CD4-positive, alpha-beta memory T cell (primary cell): ENCODE results near the gene QRFPR. TPM values are rescaled to one million over a fixed set of nuclear protein-coding genes. Genes with fewer than 3 reads are reported as not detected.

ENCODE experiments used
- CTCF ChIA-PET: fragments of 350-600 bp; sonication (Branson Sonifier 250); formaldehyde crosslinking; loops from one replicate; lab custom pipeline; 2021; ENCODE audit warnings: inconsistent platforms; ENCODE audit not compliant: partially characterized antibody; lab: Charles Lee
- POLR2A ChIA-PET: fragments of 350-600 bp; sonication (Branson Sonifier 250); formaldehyde crosslinking; loops from one replicate; lab custom pipeline; 2021; ENCODE audit not compliant: partially characterized antibody; lab: Charles Lee
- DNase-seq, 5 donors: peaks; one replicate each; pipeline versions ENCODE4 v3.0.0 to v3.0.0-alpha.2; 2020 to 2022; ENCODE audit warnings: mixed read lengths in 1 of 5
- H3K27ac ChIP-seq: one replicate; pipeline ENCODE4 v1.7.0; 2013; ENCODE audit warnings: low read depth, low read length
- H3K27me3 ChIP-seq: 2 replicates; pipeline ENCODE4 v1.7.0; 2013; ENCODE audit warnings: mild to moderate bottlenecking, low read length, moderate library complexity; ENCODE audit not compliant: insufficient read depth
- H3K36me3 ChIP-seq: 2 replicates; pipeline ENCODE4 v1.7.0; 2013; ENCODE audit warnings: mild to moderate bottlenecking, low read length, moderate library complexity; ENCODE audit not compliant: insufficient read depth
- H3K4me1 ChIP-seq: 2 replicates; pipeline ENCODE4 v1.7.0; 2013; ENCODE audit warnings: mild to moderate bottlenecking, low read length, moderate library complexity; ENCODE audit not compliant: insufficient read depth
- H3K4me3 ChIP-seq, 2 donors: one replicate each; pipeline ENCODE4 v1.7.0; 2013; ENCODE audit warnings: low read length in 2 of 2, mild to moderate bottlenecking in 1 of 2
- H3K9me3 ChIP-seq, 2 donors: one replicate each; pipeline ENCODE4 v1.7.0; 2013; ENCODE audit warnings: low read length in 2 of 2, control low read depth in 1 of 2; ENCODE audit not compliant: control insufficient read depth in 1 of 2
- H3K27ac Mint-ChIP-seq, 7 donors: one replicate each; pipeline ENCODE4 v1.8.0; 2020 to 2021; ENCODE audit warnings: mixed read lengths in 7 of 7, mild to moderate bottlenecking in 6 of 7, inconsistent platforms in 3 of 7, moderate library complexity in 3 of 7
- H3K27me3 Mint-ChIP-seq, 2 donors: one replicate each; pipeline ENCODE4 v1.8.0; 2020 to 2021; ENCODE audit warnings: mixed read lengths in 2 of 2
- H3K36me3 Mint-ChIP-seq, 2 donors: one replicate each; pipeline ENCODE4 v1.8.0; 2020 to 2021; ENCODE audit warnings: mixed read lengths in 2 of 2, inconsistent platforms in 1 of 2, mild to moderate bottlenecking in 1 of 2
- H3K4me1 Mint-ChIP-seq, 4 donors: one replicate each; pipeline ENCODE4 v1.8.0; 2020 to 2021; ENCODE audit warnings: mixed read lengths in 4 of 4, mild to moderate bottlenecking in 1 of 4
- H3K4me3 Mint-ChIP-seq, 8 donors: one replicate each; pipeline ENCODE4 v1.8.0; 2020 to 2021; ENCODE audit warnings: mixed read lengths in 8 of 8, mild to moderate bottlenecking in 7 of 8, moderate library complexity in 6 of 8, inconsistent platforms in 3 of 8
- H3K9me3 Mint-ChIP-seq, 8 donors: one replicate each; pipeline ENCODE4 v1.8.0; 2020 to 2021; ENCODE audit warnings: mixed read lengths in 8 of 8, mild to moderate bottlenecking in 5 of 8, inconsistent platforms in 3 of 8, moderate library complexity in 1 of 8
- intact Hi-C: fragments of 100-400 bp; cut with micrococcal nuclease; formaldehyde crosslinking; loops from one replicate; pipeline ENCODE4 v1.15.1; 2023
- polyA plus RNA-seq, 2 donors: library from polyadenylated mRNA; unstranded; fragments of 300-500 nt; fragmentation: Illumina TruSeq; gene quantifications; one replicate each; pipeline ENCODE4 v1.2.3, GENCODE V29; 2021
- total RNA-seq, 2 experiments: library from RNA; stranded (reverse); gene quantifications; one replicate each; pipeline ENCODE4 v1.2.3, GENCODE V29; 2021

The QRFPR gene
- total and polyA plus RNA-seq, 4 experiments from 2014 or later = not detected

- Mint-ChIP-seq H3K4me3 (no peak overlapping the region), H3K27me3 (peaks cover 7 to 14% of the 10 kb centered on the region in 2 donors), H3K9me3 (peaks cover 0 to 1% (median 0%) of the 10 kb centered on the region in 8 donors), H3K36me3 (no peaks in the 10 kb centered on the region), H3K4me1 (no peaks in the 10 kb centered on the region), H3K27ac (no peak overlapping the region)
- Histone ChIP-seq H3K9me3 (no peaks in the 10 kb centered on the region), H3K27ac (no peak overlapping the region), H3K36me3 (no peaks in the 10 kb centered on the region), H3K4me1 (no peaks in the 10 kb centered on the region), H3K4me3 (no peak overlapping the region), H3K27me3 (no peaks in the 10 kb centered on the region)
- intact Hi-C loops = no loop called here
- ChIA-PET POLR2A (no interaction called here), CTCF (interaction anchor here (1.7 kb wide), 1 partner anchor 10 kb away, joined by 5 read pairs; no protein-coding TSS in a partner anchor)
- DNase-seq = no peak
Observed at GRCh38 chr4:121340247-121340646, 40.6 kb downstream of the QRFPR start.

GRCh38 chr4:121339824-121340223, 41.0 kb downstream of the QRFPR start:
- intact Hi-C loops = no loop called here
- peaks cover 0 to 1% (median 0%) of the 10 kb centered on the region in 8 donors for H3K9me3 Mint-ChIP-seq
- H3K27ac ChIP-seq = no peak overlapping the region
- CTCF ChIA-PET = interaction anchor here (1.7 kb wide), 1 partner anchor 10 kb away, joined by 5 read pairs; no protein-coding TSS in a partner anchor
- no peak overlapping the region for H3K27ac Mint-ChIP-seq
- H3K4me3 Mint-ChIP-seq = no peak overlapping the region
- no peaks in the 10 kb centered on the region for H3K36me3 ChIP-seq
- DNase-seq = no peak
- peaks cover 5 to 13% of the 10 kb centered on the region in 2 donors for H3K27me3 Mint-ChIP-seq
- H3K36me3 Mint-ChIP-seq = no peaks in the 10 kb centered on the region
- H3K9me3 ChIP-seq = no peaks in the 10 kb centered on the region
- POLR2A ChIA-PET = no interaction called here
- H3K4me3 ChIP-seq = no peak overlapping the region
- H3K27me3 ChIP-seq = no peaks in the 10 kb centered on the region
- H3K4me1 Mint-ChIP-seq = no peaks in the 10 kb centered on the region
- H3K4me1 ChIP-seq = no peaks in the 10 kb centered on the region

GRCh38 chr4:121339307-121339706, 41.5 kb downstream of the QRFPR start:
- H3K36me3 Mint-ChIP-seq = no peaks in the 10 kb centered on the region
- ChIA-PET POLR2A (no interaction called here), CTCF (interaction anchor here (1.7 kb wide), 1 partner anchor 9 kb away, joined by 5 read pairs; no protein-coding TSS in a partner anchor)
- peaks cover 3 to 11% of the 10 kb centered on the region in 2 donors for H3K27me3 Mint-ChIP-seq
- H3K4me3 Mint-ChIP-seq = no peak overlapping the region
- H3K4me1 Mint-ChIP-seq = no peaks in the 10 kb centered on the region
- H3K27me3 ChIP-seq = no peaks in the 10 kb centered on the region
- H3K27ac Mint-ChIP-seq = no peak overlapping the region
- no peak for DNase-seq
- no peaks in the 10 kb centered on the region for H3K36me3 ChIP-seq
- H3K4me1 ChIP-seq = no peaks in the 10 kb centered on the region
- no peak overlapping the region for H3K4me3 ChIP-seq
- intact Hi-C loops = no loop called here
- no peaks in the 10 kb centered on the region for H3K9me3 ChIP-seq
- H3K27ac ChIP-seq = no peak overlapping the region
- H3K9me3 Mint-ChIP-seq = peaks cover 0 to 1% (median 0%) of the 10 kb centered on the region in 8 donors

- Histone ChIP-seq H3K4me1 (no peaks in the 10 kb centered on the region), H3K36me3 (no peaks in the 10 kb centered on the region), H3K9me3 (no peaks in the 10 kb centered on the region), H3K4me3 (no peak overlapping the region), H3K27ac (no peak overlapping the region), H3K27me3 (no peaks in the 10 kb centered on the region)
- Mint-ChIP-seq H3K27me3 (peaks cover 3 to 11% of the 10 kb centered on the region in 2 donors), H3K4me3 (no peak overlapping the region), H3K4me1 (no peaks in the 10 kb centered on the region), H3K27ac (no peak overlapping the region), H3K36me3 (no peaks in the 10 kb centered on the region), H3K9me3 (peaks cover 0 to 1% (median 0%) of the 10 kb centered on the region in 8 donors)
- no peak for DNase-seq
- intact Hi-C loops = no loop called here
- ChIA-PET POLR2A (no interaction called here), CTCF (no interaction called here)
Observed at GRCh38 chr4:121338518-121338917, 42.3 kb downstream of the QRFPR start.

GRCh38 chr4:121336706-121337105, 44.1 kb downstream of the QRFPR start:
- Histone ChIP-seq H3K27me3 (no peaks in the 10 kb centered on the region), H3K9me3 (no peaks in the 10 kb centered on the region), H3K36me3 (no peaks in the 10 kb centered on the region), H3K4me1 (no peaks in the 10 kb centered on the region), H3K4me3 (no peak overlapping the region), H3K27ac (no peak overlapping the region)
- no peak for DNase-seq
- Mint-ChIP-seq H3K36me3 (no peaks in the 10 kb centered on the region), H3K4me1 (no peaks in the 10 kb centered on the region), H3K27me3 (peaks cover 6% of the 10 kb centered on the region in 2 donors), H3K9me3 (peaks cover 0 to 1% (median 0%) of the 10 kb centered on the region in 8 donors), H3K4me3 (no peak overlapping the region), H3K27ac (no peak overlapping the region)
- ChIA-PET POLR2A (no interaction called here), CTCF (no interaction called here)
- intact Hi-C loops = no loop called here

- Mint-ChIP-seq H3K4me1 (no peaks in the 10 kb centered on the region), H3K27ac (no peak overlapping the region), H3K9me3 (no peaks in the 10 kb centered on the region), H3K27me3 (peaks cover 13 to 22% of the 10 kb centered on the region in 2 donors), H3K36me3 (no peaks in the 10 kb centered on the region), H3K4me3 (no peak overlapping the region)
- Histone ChIP-seq H3K36me3 (no peaks in the 10 kb centered on the region), H3K9me3 (no peaks in the 10 kb centered on the region), H3K4me1 (no peaks in the 10 kb centered on the region), H3K27ac (no peak overlapping the region), H3K27me3 (no peaks in the 10 kb centered on the region), H3K4me3 (no peak overlapping the region)
- POLR2A ChIA-PET = interaction anchor here (0.5 kb wide), 1 partner anchor 54 kb away, joined by 3 read pairs; no protein-coding TSS in a partner anchor
- intact Hi-C loops = no loop called here
- CTCF ChIA-PET = interaction anchor here (1.0 to 1.3 kb wide), 2 partner anchors 9 to 41 kb away, joined by 3 to 5 read pairs; no protein-coding TSS in a partner anchor
- no peak for DNase-seq
Observed at GRCh38 chr4:121330180-121330665, 50.6 kb downstream of the QRFPR start.

- no peaks in the 10 kb centered on the region for H3K9me3 Mint-ChIP-seq
- no peak overlapping the region for H3K4me3 ChIP-seq
- no peak overlapping the region for H3K4me3 Mint-ChIP-seq
- no peaks in the 10 kb centered on the region for H3K4me1 Mint-ChIP-seq
- intact Hi-C loops = no loop called here
- peaks cover 12 to 19% of the 10 kb centered on the region in 2 donors for H3K27me3 Mint-ChIP-seq
- ChIA-PET CTCF (no interaction called here), POLR2A (no interaction called here)
- DNase-seq = no peak
- H3K27ac Mint-ChIP-seq = no peak overlapping the region
- no peaks in the 10 kb centered on the region for H3K4me1 ChIP-seq
- H3K27ac ChIP-seq = no peak overlapping the region
- H3K9me3 ChIP-seq = no peaks in the 10 kb centered on the region
- no peaks in the 10 kb centered on the region for H3K27me3 ChIP-seq
- H3K36me3 ChIP-seq = no peaks in the 10 kb centered on the region
- H3K36me3 Mint-ChIP-seq = no peaks in the 10 kb centered on the region
Observed at GRCh38 chr4:121326597-121326996, 54.2 kb downstream of the QRFPR start.
